Loucy (cell line): Measurements from ENCODE around the gene PHOSPHO1.

Source experiments
- EZH2phosphoT487 ChIP-seq: fragments of 200-600 bp; IDR thresholded peaks from 2 replicates; pipeline ENCODE4 v1.6.1; 2018; ENCODE audit warnings: antibody characterized with exemption, mild to moderate bottlenecking, moderate library complexity, borderline replicate concordance
- TF ChIP-seq, protein P1 (sequence below): fragments of 200-600 bp; sonication (generic); conservative IDR thresholded peaks from 2 replicates; pipeline ENCODE4 v1.5.1; 2014; ENCODE audit warnings: mild to moderate bottlenecking, antibody characterized with exemption, low read length

- TF ChIP-seq, protein P1, sequence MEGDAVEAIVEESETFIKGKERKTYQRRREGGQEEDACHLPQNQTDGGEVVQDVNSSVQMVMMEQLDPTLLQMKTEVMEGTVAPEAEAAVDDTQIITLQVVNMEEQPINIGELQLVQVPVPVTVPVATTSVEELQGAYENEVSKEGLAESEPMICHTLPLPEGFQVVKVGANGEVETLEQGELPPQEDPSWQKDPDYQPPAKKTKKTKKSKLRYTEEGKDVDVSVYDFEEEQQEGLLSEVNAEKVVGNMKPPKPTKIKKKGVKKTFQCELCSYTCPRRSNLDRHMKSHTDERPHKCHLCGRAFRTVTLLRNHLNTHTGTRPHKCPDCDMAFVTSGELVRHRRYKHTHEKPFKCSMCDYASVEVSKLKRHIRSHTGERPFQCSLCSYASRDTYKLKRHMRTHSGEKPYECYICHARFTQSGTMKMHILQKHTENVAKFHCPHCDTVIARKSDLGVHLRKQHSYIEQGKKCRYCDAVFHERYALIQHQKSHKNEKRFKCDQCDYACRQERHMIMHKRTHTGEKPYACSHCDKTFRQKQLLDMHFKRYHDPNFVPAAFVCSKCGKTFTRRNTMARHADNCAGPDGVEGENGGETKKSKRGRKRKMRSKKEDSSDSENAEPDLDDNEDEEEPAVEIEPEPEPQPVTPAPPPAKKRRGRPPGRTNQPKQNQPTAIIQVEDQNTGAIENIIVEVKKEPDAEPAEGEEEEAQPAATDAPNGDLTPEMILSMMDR: no peak
- no peak for TF ChIP-seq EZH2phosphoT487
Observed at GRCh38 chr17:49224198-49224996, 6.2 kb downstream of the PHOSPHO1 start.
